HepG2 (cell line): Measurements from ENCODE around the gene TXNDC11. TPM values are rescaled to one million over a fixed set of nuclear protein-coding genes. Genes with fewer than 3 reads are reported as not detected.
A peak's percentile ranks its signal among the peaks of the same experiment; 100 is the strongest.

Experiments
- ATAC-seq: fragments of 200-7000 bp; cut with Tn5 transposase; 3 replicates; pipeline ENCODE4 v1.9.1; 2020; ENCODE audit warnings: mild to moderate bottlenecking, moderate library complexity
- BruUV-seq: library from RNA; stranded (reverse); fragments of 400-500 nt; replicated peaks from 2 replicates; lab custom pipeline; 2021; lab: Mats Ljungman, UMichigan
- CTCF ChIA-PET: fragments of 300-600 bp; formaldehyde crosslinking; extraction: SDS; loops from one replicate; lab custom pipeline; 2021; ENCODE audit warnings: low total read pairs, inconsistent platforms, low intra/inter-chr PET ratio; lab: Yijun Ruan, JAX
- POLR2A ChIA-PET: fragments of 350-600 bp; sonication (Branson Sonifier 250); formaldehyde crosslinking; loops from one replicate; lab custom pipeline; 2020; ENCODE audit warnings: antibody characterized with exemption, inconsistent platforms; lab: Yijun Ruan, JAX
- DNase-seq: peaks from one replicate; pipeline ENCODE4 v3.0.0-alpha.2; 2015; ENCODE audit warnings: low spot score
- FAIRE-seq: peaks from 3 replicates; lab custom pipeline; 2011; peaks lifted over from hg19 to GRCh38; lab: Jason Lieb, UNC
- H2AFZ ChIP-seq: one replicate; pipeline ENCODE4 v1.6.1; 2011; ENCODE audit warnings: low read length, inconsistent platforms
- H3K27ac ChIP-seq: fragments of 300-600 bp; 3 replicates; pipeline ENCODE4 v1.8.0; 2011; ENCODE audit warnings: mixed run types, mild to moderate bottlenecking, mixed read lengths, low read length, inconsistent platforms; ENCODE audit not compliant: insufficient read depth; ENCODE audit errors: extremely low read length
- H3K27me3 ChIP-seq, 2 experiments: fragments of 200-600 bp in 1 of 2; 2 replicates in 1 of 2; 3 replicates in 1 of 2; pipeline versions ENCODE4 v1.6.0 to v1.8.0; 2011; ENCODE audit warnings: low read length in 2 of 2, mild to moderate bottlenecking in 2 of 2, moderate library complexity in 2 of 2, inconsistent platforms in 1 of 2; ENCODE audit not compliant: insufficient read depth in 2 of 2, control insufficient read depth in 1 of 2
- H3K36me3 ChIP-seq, 2 experiments: fragments of 200-600 bp in 1 of 2; replicated peaks in 1 of 2; 2 replicates in 1 of 2; 3 replicates in 1 of 2; pipeline versions ENCODE4 v1.5.1 to v1.8.0; 2011; ENCODE audit warnings: low read length in 2 of 2, inconsistent platforms in 1 of 2; ENCODE audit not compliant: insufficient read depth in 2 of 2, control insufficient read depth in 1 of 2
- H3K4me1 ChIP-seq: 2 replicates; pipeline ENCODE4 v1.5.1; 2012; ENCODE audit warnings: low read length, inconsistent platforms; ENCODE audit not compliant: insufficient read depth
- H3K4me2 ChIP-seq: 2 replicates; pipeline ENCODE4 v1.6.0; 2011; ENCODE audit warnings: low read depth, low read length, inconsistent platforms
- H3K4me3 ChIP-seq, 3 experiments: fragments of 200-600 bp in 1 of 3; sonication (generic), shearing (Covaris generic) in 1 of 3; replicated peaks in 1 of 3; 2 replicates each; pipeline ENCODE4 v1.5.1; 2011 to 2016; ENCODE audit warnings: low read length in 3 of 3, inconsistent platforms in 2 of 3, low read depth in 2 of 3, mild to moderate bottlenecking in 2 of 3, control low read depth in 1 of 3, mixed read lengths in 1 of 3; ENCODE audit not compliant: insufficient read depth in 1 of 3
- H3K79me2 ChIP-seq: one replicate; pipeline ENCODE4 v1.6.1; 2011; ENCODE audit warnings: low read length, inconsistent platforms; ENCODE audit not compliant: insufficient read depth
- H3K9ac ChIP-seq: 2 replicates; pipeline ENCODE4 v1.6.0; 2011; ENCODE audit warnings: mild to moderate bottlenecking, low read depth, low read length, inconsistent platforms; ENCODE audit not compliant: insufficient read depth
- H3K9me3 ChIP-seq: 2 replicates; pipeline ENCODE4 v1.5.1; 2012; ENCODE audit warnings: mild to moderate bottlenecking, low read length
- H4K20me1 ChIP-seq: 2 replicates; pipeline ENCODE4 v1.6.0; 2011; ENCODE audit warnings: inconsistent platforms, mild to moderate bottlenecking, low read length, moderate library complexity; ENCODE audit not compliant: insufficient read depth
- BRCA1 ChIP-seq: sonication (generic); formaldehyde crosslinking; IDR thresholded peaks from 2 replicates; pipeline ENCODE4 v1.4.0; 2020; ENCODE audit warnings: missing genetic modification reagents
- ETV6 ChIP-seq: sonication (generic); formaldehyde crosslinking; conservative IDR thresholded peaks from 2 replicates; pipeline ENCODE4 v1.4.0; 2020; ENCODE audit warnings: missing genetic modification reagents
- IKZF4 ChIP-seq: sonication (generic); formaldehyde crosslinking; IDR thresholded peaks from 2 replicates; pipeline ENCODE4 v1.5.1; 2020; ENCODE audit warnings: borderline replicate concordance, mild to moderate bottlenecking, low read depth, missing genetic modification reagents; ENCODE audit errors: not compliant biosample characterization
- PHF5A ChIP-seq: IDR thresholded peaks from one replicate; pipeline ENCODE4 v1.6.1; 2018; ENCODE audit warnings: low read depth, missing genetic modification reagents; ENCODE audit not compliant: unreplicated experiment
- RBM22 ChIP-seq: fragments of 200-400 bp; formaldehyde crosslinking; optimal IDR thresholded peaks from 2 replicates; pipeline ENCODE3; 2017; ENCODE audit warnings: mild to moderate bottlenecking, low read length, moderate library complexity
- RFXAP ChIP-seq: sonication (generic); formaldehyde crosslinking; IDR thresholded peaks from 2 replicates; pipeline ENCODE4 v1.4.0; 2020; ENCODE audit warnings: missing genetic modification reagents, borderline replicate concordance
- SCMH1 ChIP-seq: sonication (generic); formaldehyde crosslinking; IDR thresholded peaks from 2 replicates; pipeline ENCODE4 v1.9.0; 2021; ENCODE audit warnings: missing genetic modification reagents, mild to moderate bottlenecking, borderline replicate concordance
- SMAD1 ChIP-seq: sonication (generic); formaldehyde crosslinking; IDR thresholded peaks from 2 replicates; pipeline ENCODE4 v1.4.0; 2020; ENCODE audit warnings: missing genetic modification reagents, low read depth, mild to moderate bottlenecking, borderline replicate concordance
- TEAD3 ChIP-seq: optimal IDR thresholded peaks from 2 replicates; pipeline ENCODE3; 2016; ENCODE audit warnings: borderline replicate concordance
- ZMYM4 ChIP-seq: sonication (generic); formaldehyde crosslinking; IDR thresholded peaks from 2 replicates; pipeline ENCODE4 v1.8.1; 2023; ENCODE audit warnings: mild to moderate bottlenecking, missing genetic modification reagents
- ZNF713 ChIP-seq: sonication (generic); formaldehyde crosslinking; IDR thresholded peaks from 2 replicates; pipeline ENCODE4 v1.4.0; 2020; ENCODE audit warnings: mild to moderate bottlenecking, missing genetic modification reagents
- ZNF766 ChIP-seq: sonication (generic); formaldehyde crosslinking; IDR thresholded peaks from 2 replicates; pipeline ENCODE4 v1.5.0; 2020; ENCODE audit warnings: missing genetic modification reagents, borderline replicate concordance
- WGBS: methylation state at CpG from one replicate; pipeline ENCODE4 v1.1.6; 2017; ENCODE audit warnings: low lambda C conversion rate; 5-methylcytosine and 5-hydroxymethylcytosine counted together
- in situ Hi-C: cut with HindIII; loops from 2 replicates; pipeline ENCODE4 v1.10.0; 2017; ENCODE audit warnings: low pct_unique_long_range_greater_than_20kb; ENCODE audit not compliant: extremely low pct_ligation_motif_present
- intact Hi-C: fragments of 100-400 bp; cut with micrococcal nuclease; formaldehyde crosslinking; loops from one replicate; pipeline ENCODE4 v1.10.0; 2022; ENCODE audit not compliant: unreplicated experiment
- polyA plus RNA-seq, 8 experiments: library from polyadenylated mRNA; depleted of rRNA in 3 of 8; stranded (reverse) in 7 of 8; unstranded in 1 of 8; fragments of >200 nt; fragmentation: Illumina TruSeq in 4 of 8; extraction: Trizol in 4 of 8; gene quantifications; 2 replicates each; pipeline versions ENCODE4 v1.2.1 to v1.2.3, GENCODE V29; 2011 to 2016; ENCODE audit warnings: low read depth in 4 of 8, missing spikeins in 1 of 8, mixed read lengths in 1 of 8; ENCODE audit not compliant: insufficient read depth in 1 of 8
- total RNA-seq, 5 experiments: library from RNA; depleted of rRNA; stranded (reverse); fragments of >200 nt; fragmentation: Illumina TruSeq; extraction: Trizol; gene quantifications; 2 replicates each; pipeline ENCODE4 v1.2.3, GENCODE V29; 2016; ENCODE audit warnings: low read depth in 1 of 5
- TF ChIP-seq, protein P1 (sequence below): IDR thresholded peaks from 2 replicates; pipeline ENCODE4 v1.6.1; 2016; ENCODE audit warnings: missing compliant biosample characterization, missing genetic modification reagents, borderline replicate concordance
- TF ChIP-seq, protein P2 (sequence below): sonication (generic); formaldehyde crosslinking; IDR thresholded peaks from 2 replicates; pipeline ENCODE4 v1.4.0; 2020; ENCODE audit warnings: missing genetic modification reagents
- TF ChIP-seq, protein P3 (sequence below): sonication (generic); formaldehyde crosslinking; IDR thresholded peaks from 2 replicates; pipeline ENCODE4 v1.8.0; 2022; ENCODE audit warnings: missing genetic modification reagents, mild to moderate bottlenecking, moderate library complexity, borderline replicate concordance
- TF ChIP-seq, protein P4 (sequence below): sonication (generic); formaldehyde crosslinking; IDR thresholded peaks from 2 replicates; pipeline ENCODE4 v1.4.0; 2020; ENCODE audit warnings: missing genetic modification reagents
- TF ChIP-seq, protein P5 (sequence below): sonication (generic); formaldehyde crosslinking; IDR thresholded peaks from 2 replicates; pipeline ENCODE4 v1.8.1; 2022; ENCODE audit warnings: mild to moderate bottlenecking, missing genetic modification reagents

TXNDC11 gene
- total and polyA plus RNA-seq, 2 of the 13 experiments (the other 11 are each of a cell fraction or from before 2014, with no cell fraction given): 74.9 to 123 TPM

DNA sequence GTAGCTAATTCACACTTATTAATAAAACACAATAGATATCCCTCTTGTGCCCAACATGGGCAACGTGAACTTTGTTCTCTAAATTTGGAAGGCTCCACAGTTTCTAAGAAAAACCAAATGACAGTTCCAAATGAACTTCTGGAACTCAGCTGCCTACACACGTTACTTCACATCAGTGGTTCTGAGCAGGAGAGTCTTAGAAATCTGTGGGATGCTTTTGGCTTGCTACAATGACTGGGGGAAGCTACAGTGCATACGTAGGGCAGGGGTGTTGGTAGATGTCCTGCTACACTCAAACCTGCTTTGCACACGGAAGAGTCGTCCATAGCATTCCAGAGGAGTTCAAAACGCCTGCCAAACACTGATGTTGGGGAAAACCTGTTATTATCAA lies 8.0 kb downstream of the TXNDC11 start:
- Histone ChIP-seq H3K27me3 (no peaks in the 10 kb centered on the region), H3K9me3 (no peaks in the 10 kb centered on the region), H3K79me2 (peaks cover 66% of the 10 kb centered on the region), H3K9ac (no peak overlapping the region), H3K4me2 (no peak overlapping the region), H3K36me3 (peaks cover 39 to 79% of the 10 kb centered on the region in 2 experiments), H3K4me1 (peaks cover 85% of the 10 kb centered on the region), H3K27ac (no peak overlapping the region), H3K4me3 (no peak overlapping the region), H4K20me1 (peaks cover 29% of the 10 kb centered on the region), H2AFZ (no peak overlapping the region)
- POLR2A ChIA-PET: interaction anchor here (1.0 to 4.1 kb wide), 4 partner anchors 8 to 76 kb away, joined by 3 to 41 read pairs (median 4); partner anchors contain the start of genes TXNDC11 and ZC3H7A
- CTCF ChIA-PET: no interaction called here
- DNase-seq (no peak), ATAC-seq (peak; percentile 19; the same call in 2 of the 3 replicates), FAIRE-seq (no peak)
- intact Hi-C loops (no loop called here), in situ Hi-C loops (no loop called here)
- 87% methylated on average over 6 of the region's 6 CpGs for WGBS
- no TSS peak for BruUV-seq
- no peak for TF ChIP-seq RFXAP (CRISPR knock-in tag)
- TF ChIP-seq ETV6 (CRISPR knock-in tag): no peak
- TF ChIP-seq TEAD3: no peak
- TF ChIP-seq, protein P1, sequence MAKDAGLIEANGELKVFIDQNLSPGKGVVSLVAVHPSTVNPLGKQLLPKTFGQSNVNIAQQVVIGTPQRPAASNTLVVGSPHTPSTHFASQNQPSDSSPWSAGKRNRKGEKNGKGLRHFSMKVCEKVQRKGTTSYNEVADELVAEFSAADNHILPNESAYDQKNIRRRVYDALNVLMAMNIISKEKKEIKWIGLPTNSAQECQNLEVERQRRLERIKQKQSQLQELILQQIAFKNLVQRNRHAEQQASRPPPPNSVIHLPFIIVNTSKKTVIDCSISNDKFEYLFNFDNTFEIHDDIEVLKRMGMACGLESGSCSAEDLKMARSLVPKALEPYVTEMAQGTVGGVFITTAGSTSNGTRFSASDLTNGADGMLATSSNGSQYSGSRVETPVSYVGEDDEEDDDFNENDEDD (CRISPR knock-in tag): no peak
- TF ChIP-seq SCMH1 (CRISPR knock-in tag): no peak
- peak; percentile 57 for TF ChIP-seq IKZF4 (CRISPR knock-in tag)
- no peak for TF ChIP-seq BRCA1 (CRISPR knock-in tag)
- no peak for TF ChIP-seq SMAD1
- TF ChIP-seq ZNF713 (CRISPR knock-in tag): no peak
- no peak for TF ChIP-seq ZMYM4 (CRISPR knock-in tag)
- TF ChIP-seq, protein P2, sequence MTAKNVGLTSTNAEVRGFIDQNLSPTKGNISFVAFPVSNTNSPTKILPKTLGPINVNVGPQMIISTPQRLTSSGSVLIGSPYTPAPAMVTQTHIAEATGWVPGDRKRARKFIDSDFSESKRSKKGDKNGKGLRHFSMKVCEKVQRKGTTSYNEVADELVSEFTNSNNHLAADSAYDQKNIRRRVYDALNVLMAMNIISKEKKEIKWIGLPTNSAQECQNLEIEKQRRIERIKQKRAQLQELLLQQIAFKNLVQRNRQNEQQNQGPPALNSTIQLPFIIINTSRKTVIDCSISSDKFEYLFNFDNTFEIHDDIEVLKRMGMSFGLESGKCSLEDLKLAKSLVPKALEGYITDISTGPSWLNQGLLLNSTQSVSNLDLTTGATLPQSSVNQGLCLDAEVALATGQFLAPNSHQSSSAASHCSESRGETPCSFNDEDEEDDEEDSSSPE: 0 out of 2 replicates have a peak, but pooled peaks have one; percentile 17
- TF ChIP-seq, protein P3, sequence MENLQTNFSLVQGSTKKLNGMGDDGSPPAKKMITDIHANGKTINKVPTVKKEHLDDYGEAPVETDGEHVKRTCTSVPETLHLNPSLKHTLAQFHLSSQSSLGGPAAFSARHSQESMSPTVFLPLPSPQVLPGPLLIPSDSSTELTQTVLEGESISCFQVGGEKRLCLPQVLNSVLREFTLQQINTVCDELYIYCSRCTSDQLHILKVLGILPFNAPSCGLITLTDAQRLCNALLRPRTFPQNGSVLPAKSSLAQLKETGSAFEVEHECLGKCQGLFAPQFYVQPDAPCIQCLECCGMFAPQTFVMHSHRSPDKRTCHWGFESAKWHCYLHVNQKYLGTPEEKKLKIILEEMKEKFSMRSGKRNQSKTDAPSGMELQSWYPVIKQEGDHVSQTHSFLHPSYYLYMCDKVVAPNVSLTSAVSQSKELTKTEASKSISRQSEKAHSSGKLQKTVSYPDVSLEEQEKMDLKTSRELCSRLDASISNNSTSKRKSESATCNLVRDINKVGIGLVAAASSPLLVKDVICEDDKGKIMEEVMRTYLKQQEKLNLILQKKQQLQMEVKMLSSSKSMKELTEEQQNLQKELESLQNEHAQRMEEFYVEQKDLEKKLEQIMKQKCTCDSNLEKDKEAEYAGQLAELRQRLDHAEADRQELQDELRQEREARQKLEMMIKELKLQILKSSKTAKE (CRISPR knock-in tag): peak; percentile 35; the same call in 1 of the 2 replicates
- TF ChIP-seq ZNF766: no peak
- TF ChIP-seq, protein P4, sequence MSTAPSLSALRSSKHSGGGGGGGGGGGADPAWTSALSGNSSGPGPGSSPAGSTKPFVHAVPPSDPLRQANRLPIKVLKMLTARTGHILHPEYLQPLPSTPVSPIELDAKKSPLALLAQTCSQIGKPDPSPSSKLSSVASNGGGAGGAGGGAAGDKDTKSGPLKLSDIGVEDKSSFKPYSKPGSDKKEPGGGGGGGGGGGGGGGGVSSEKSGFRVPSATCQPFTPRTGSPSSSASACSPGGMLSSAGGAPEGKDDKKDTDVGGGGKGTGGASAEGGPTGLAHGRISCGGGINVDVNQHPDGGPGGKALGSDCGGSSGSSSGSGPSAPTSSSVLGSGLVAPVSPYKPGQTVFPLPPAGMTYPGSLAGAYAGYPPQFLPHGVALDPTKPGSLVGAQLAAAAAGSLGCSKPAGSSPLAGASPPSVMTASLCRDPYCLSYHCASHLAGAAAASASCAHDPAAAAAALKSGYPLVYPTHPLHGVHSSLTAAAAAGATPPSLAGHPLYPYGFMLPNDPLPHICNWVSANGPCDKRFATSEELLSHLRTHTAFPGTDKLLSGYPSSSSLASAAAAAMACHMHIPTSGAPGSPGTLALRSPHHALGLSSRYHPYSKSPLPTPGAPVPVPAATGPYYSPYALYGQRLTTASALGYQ (CRISPR knock-in tag): no peak
- TF ChIP-seq PHF5A (CRISPR knock-in tag): peak; percentile 26
- TF ChIP-seq, protein P5, sequence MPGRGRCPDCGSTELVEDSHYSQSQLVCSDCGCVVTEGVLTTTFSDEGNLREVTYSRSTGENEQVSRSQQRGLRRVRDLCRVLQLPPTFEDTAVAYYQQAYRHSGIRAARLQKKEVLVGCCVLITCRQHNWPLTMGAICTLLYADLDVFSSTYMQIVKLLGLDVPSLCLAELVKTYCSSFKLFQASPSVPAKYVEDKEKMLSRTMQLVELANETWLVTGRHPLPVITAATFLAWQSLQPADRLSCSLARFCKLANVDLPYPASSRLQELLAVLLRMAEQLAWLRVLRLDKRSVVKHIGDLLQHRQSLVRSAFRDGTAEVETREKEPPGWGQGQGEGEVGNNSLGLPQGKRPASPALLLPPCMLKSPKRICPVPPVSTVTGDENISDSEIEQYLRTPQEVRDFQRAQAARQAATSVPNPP (CRISPR knock-in tag): no peak
- peak; percentile 34 for TF ChIP-seq RBM22
